ENCODE results near the gene DNAJC4.

DNAJC4 gene
- 7.8 to 18.7 reads per million in 2 donors for total RNA-seq

GRCh38 chr11:64230171-64230984 lies at the start of gene DNAJC4:
TSS of gene DNAJC4 (plus strand) at chr11:64230548. CDS start at chr11:64230855, 307 bp downstream.
- peak; percentile 73 to 93 (median 83) for DNase-seq

DNA sequence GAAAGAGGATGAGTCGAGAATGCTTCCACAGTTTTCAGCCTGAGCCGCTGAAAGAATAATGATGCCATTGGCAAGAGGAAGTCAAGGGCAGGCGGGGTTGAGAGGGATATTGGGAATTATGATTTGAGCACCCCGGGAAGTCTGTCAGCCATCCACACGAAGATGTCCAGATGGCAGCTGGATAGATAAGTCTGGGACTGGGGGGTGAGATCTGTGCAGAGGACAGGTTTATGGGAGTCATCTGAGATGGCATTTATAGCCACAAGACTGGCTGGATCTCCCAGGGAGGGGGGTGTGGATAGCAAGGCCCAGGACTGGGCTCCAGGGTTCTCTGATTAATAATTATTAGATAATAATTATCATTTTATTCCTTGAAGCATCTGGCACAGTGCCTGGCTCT lies 49.5 kb upstream of the DNAJC4 start:
- no peak for DNase-seq

DNA sequence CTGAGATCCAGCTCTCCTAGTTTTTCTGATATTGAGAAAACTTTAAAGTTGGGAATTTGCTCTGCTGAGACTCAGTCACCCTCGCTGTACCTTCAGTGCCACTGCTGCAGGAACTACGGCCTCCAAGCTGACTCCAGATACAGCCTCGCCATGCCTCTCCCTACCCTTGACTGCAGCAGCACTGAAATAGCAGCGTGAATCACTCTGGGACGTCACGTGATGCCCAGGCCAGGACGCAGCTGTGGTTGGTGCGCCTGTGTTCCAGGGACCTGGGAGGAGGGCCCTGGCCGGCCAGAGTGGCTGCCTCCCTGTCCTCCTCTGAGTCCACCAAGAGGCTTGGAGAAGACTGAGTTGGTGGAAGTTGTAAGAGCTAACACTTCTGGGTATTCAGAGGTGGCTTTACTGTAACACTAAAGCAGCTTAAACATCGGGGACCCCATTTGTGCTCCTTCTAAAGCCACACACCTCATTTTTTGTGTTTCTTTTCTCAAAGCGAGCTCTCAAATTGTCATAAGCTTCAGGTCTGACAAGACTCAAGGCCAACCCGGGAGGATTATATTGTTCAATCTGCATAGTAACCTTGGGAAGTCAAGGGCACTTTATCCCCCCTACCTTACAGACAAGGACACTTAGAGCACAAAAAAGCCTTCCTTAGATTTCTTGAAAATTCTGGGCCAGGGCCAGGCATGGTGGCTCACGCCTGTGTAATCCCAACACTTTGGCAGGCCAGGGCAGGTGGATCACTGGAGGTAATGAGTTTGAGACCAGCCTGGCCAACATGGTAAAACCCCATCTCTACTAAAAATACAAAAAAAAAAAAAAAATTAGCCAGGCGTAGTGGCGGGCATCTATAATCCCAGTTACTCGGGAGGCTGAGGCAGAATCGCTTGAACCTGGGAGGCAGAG lies 48.6 kb upstream of the DNAJC4 start:
- DNase-seq, result no peak

- DNase-seq, result no peak
Observed at GRCh38 chr11:64183890-64184289, 46.5 kb upstream of the DNAJC4 start.

DNA sequence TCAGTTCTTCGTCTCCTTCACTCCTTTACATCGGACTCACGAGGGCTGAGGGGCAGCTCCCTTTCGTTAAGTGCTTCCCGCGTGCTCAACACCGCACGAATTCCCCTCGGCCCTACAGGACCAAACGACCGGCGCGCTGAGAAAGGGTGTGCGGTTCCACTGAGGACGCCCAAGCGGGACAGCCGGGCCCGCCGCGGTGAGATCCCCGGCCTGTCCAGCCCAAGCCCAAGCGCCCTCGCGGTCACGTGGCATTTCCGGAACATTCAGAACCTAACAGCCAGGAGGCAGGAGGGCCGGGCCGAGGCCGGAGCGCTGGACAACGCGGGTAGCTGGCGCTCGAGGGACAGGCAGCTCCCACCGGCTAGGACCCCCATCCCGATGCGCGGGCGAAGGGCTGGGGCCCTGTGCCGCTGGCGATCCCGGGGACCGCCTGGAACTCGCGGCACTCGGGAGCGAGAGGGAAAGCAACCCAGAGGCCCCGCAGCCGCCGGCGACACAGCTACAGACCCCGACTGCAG lies 45.1 kb upstream of the DNAJC4 start:
- DNase-seq, result no peak

DNA sequence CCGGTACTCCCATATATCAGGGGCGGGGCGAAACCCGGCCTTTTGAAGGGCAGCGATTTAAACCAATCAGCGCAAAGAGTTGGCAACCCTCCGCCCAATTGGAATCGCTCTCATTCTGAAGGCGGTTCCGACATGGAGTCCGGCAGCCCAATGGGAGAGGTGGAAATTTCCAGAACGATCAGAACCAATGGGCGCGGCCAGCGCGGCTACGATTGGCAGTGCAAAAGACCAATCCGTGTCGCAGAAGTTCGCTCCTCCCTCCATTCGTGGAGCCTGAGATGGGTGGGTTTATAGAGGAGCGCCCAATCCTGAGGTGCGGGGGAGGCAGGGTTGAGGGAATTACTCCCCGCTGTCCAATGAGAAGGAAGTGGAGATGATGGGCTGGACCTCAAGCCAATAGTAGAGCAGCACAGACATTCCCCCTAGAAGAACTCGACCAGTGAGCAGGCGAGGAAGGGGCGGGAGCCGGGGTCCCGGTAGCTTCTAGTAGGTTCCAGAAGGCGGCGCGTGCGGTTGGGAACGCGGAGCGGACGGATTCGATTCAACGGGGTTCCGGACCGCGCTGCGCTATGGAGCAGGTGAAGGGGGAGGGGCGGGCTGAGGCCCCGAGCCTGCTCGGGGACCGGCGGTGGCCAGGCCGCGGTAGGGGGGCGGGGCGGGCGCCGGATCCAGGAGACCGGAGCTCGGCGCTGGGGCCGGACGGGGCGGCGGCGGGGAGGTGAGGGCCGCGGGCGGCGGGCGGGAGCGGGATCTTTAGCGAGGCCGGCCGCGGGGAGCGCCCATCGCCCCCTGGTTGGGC lies 44.5 kb upstream of the DNAJC4 start, which contains the start of gene STIP1:
Gene STIP1, plus strand, starts transcription at position 479 of the 799 bp plus-strand sequence. Its CDS starts 91 bp downstream, at position 570.
- DNase-seq, result peak; percentile 97 to 100 (median 99)

- peak in 2 of 5 experiments; percentile 22 to 73 for DNase-seq
Observed at GRCh38 chr11:64186492-64187165, 43.7 kb upstream of the DNAJC4 start.

DNA sequence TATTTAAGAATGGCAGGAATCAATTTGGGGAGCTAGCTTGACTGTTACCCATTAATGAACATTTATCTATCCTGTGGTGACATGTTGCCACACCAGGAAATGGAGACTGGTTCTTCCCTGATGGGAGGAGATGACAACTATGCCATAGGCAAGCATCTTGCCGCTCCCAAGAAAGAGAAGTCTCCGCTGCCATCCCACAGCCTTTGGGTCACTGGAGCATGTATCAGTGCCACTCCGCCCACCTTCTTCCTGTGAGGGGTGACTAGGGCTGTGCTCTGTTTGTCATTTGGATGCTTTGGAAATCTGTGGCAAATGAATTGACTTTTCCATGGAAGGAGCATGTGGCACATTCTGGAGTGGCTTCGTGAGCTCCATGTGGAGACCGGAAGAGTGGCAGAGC lies 37.9 kb upstream of the DNAJC4 start:
- DNase-seq, result no peak

DNA sequence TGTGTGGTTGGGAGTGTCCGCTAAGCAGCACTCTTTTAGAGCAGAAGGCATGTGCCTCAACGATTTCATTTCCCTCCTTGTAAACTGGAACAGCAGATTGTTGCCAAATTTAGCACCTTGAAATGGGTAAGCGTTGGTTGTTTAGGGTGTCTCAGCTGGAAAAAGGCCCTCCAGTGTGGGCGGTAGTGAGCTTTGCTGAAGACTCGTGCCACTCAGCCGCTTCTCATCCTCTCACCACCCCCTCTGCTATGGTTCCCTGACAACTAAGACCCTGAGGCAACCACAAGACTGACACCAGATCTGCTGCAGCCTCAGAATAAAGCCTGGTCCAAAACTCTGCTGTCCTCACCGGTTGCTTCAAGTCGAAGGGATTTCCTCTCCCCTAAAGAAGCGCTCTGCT lies 33.7 kb upstream of the DNAJC4 start:
- no peak for DNase-seq

- no peak for DNase-seq
Observed at GRCh38 chr11:64198511-64198910, 31.8 kb upstream of the DNAJC4 start.

DNA sequence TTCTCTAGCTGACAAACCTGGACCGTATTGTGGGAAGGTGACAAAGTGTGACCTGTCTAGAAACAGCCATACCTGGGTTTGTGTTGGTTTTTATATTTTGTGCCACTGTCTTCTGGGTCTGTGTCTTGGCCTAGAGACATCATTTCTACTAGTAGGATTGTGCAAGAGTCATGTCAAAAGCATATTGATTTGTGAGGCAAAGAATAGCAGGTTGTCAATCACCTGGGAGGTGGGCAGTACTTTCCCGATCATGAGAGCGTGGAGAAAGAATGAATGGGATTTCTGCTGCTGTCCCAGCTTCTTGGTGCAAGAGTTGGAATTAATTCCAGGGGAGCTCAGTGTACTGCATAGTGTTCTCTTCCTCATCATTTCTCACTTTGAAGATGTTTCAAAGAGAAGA lies 28.8 kb upstream of the DNAJC4 start:
- DNase-seq, result no peak

- no peak for DNase-seq
Observed at GRCh38 chr11:64202992-64203391, 27.4 kb upstream of the DNAJC4 start.

GRCh38 chr11:64203421-64204079 lies 26.8 kb upstream of the DNAJC4 start:
- no peak for DNase-seq

DNA sequence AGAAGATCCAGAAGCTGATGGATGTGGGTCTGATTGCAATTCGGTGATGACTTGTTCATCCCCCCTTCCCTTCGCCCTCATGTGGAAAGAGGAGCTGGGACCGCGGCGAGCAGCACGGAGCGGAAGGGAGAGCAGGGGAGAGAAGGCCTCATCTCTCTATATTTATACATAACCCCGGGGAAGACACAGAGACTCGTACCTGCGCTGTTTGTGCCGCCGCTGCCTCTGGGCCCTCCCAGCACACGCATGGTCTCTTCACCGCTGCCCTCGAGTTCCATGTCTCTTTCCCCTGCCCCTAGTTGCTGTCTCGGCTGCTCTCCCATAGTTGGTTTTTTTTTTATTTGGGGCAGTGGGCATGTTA lies 26.3 kb upstream of the DNAJC4 start:
- DNase-seq, result no peak

DNA sequence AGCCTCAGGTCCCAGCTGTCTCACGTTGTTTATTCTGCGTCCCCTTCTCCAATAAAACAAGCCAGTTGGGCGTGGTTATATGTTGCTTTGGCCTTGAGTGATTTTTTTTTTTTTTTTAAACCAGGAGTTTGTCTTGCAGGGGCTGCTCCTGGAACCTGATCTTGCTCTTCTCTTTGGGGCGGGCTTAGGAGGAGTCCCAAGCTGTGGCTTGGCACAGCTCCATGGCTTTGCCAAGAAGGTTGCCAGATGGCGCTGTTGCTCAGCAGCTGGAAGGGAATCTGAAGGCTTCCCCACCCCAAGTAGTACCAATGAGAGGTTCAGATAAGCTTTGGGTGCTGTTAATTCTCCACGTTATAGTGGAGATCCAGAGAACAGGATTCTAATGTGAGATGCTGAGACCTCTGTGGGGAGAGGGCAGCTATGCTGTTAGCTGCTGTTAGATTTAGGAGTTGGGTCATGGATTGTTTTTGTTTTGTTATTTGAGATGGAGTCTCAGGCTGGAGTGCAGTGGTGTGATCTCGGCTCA lies 25.8 kb upstream of the DNAJC4 start:
- peak; percentile 53 to 86 (median 68) for DNase-seq

GRCh38 chr11:64206457-64207255 lies 23.7 kb upstream of the DNAJC4 start, which contains the start of gene FERMT3:
TSS of gene FERMT3 (plus strand) at chr11:64206721. CDS start at chr11:64207365, 644 bp downstream.
- DNase-seq, result peak in 4 of 5 experiments; percentile 53 to 93 (median 62)

DNA sequence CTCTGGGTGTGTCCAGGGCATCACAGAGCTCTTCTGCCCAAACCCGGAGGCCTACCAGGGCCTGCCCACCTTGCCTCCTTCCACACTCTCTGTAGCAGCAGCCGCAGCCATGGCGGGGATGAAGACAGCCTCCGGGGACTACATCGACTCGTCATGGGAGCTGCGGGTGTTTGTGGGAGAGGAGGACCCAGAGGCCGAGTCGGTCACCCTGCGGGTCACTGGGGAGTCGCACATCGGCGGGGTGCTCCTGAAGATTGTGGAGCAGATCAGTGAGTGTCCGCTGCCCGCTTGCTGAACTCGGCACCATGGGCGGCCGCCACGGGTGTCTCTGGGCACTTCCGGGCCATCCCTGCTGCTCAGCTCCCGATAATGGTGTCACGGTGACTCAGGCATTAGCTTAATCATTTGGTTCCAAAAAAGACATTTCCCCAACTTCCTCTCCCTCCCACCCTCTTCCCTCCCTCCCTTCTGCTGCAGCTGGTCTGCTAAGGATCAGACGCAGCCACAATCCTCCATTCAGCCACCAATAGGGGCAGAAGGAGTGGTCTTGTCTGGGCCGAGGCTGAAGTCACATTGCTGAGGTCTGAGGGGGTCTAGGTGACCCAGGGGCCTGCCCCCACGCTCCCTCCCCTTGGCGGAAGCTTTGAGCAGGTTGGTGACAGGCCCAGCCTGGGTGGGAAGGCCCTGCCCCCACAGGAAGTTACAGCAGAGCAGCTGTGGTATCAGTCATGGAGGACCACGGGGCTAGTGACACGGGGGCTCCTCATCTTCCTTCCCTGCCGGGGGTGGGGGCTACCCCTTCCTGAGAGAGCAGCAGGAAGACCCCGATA lies 22.9 kb upstream of the DNAJC4 start:
- DNase-seq, result peak in 4 of 5 experiments; percentile 54 to 92 (median 68)

DNA sequence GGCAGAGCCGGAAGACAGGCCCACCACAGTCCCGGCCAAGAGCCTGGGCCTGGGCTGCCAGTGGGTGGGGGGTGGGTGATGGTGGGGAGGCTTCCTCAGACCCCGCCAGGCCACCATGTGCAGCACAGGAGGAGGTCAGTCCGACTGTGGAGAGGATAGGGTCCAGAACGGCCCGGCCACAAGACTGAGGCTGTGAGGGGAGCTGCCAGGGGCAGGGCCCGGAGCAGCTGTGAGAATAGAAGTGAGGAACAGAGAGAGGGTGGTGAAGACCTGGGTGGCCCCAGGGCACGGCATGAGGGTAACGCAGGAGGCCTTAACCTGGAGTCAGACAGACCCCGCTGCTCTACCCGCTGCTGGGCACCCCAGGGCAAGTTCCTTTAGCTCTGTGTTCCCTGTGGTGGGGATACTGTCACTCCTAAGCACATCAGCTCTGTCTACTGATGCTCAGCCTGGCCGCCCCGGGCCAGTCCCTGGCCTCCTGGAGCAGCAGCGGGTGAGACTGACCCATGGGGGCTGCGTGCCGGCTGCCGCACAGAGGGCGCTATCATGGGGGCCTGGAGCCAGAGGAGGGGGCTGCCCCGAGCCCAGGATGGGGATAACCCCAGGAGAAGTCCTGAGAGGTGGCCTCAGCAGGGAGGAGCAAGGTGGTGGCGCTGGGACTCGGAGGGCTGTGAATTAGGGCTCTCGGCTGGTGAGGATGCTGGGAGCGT lies 22.1 kb upstream of the DNAJC4 start:
- DNase-seq, result no peak

All from T-helper 2 cell (primary cell).